Neural cell (in vitro differentiated cells): ENCODE data around the gene HHLA2. TPM values are rescaled to one million over a fixed set of nuclear protein-coding genes. Genes with fewer than 3 reads are reported as not detected.

Experiments
- H2AFZ ChIP-seq: fragments of 200-600, 300-800 bp; sonication (generic), shearing (Covaris generic); 2 replicates; pipeline ENCODE4 v1.6.0; 2014; ENCODE audit warnings: low read depth, mild to moderate bottlenecking, antibody characterized with exemption, low read length, moderate library complexity
- H3F3A ChIP-seq: fragments of 200-600 bp; shearing (Covaris generic); 2 replicates; pipeline ENCODE4 v1.6.1; 2016; ENCODE audit warnings: mild to moderate bottlenecking, moderate library complexity, mixed read lengths, antibody characterized with exemption, low read length; ENCODE audit not compliant: insufficient read depth, poor library complexity, severe bottlenecking
- H3K27ac ChIP-seq: fragments of 200-600, 300-800 bp; sonication (generic), shearing (Covaris generic); 2 replicates; pipeline ENCODE4 v1.5.1; 2014; ENCODE audit warnings: mild to moderate bottlenecking, low read length, moderate library complexity
- H3K27me3 ChIP-seq: fragments of 300-800, 200-600 bp; sonication (generic), shearing (Covaris generic); 2 replicates; pipeline ENCODE4 v1.6.0; 2014; ENCODE audit warnings: mild to moderate bottlenecking, low read depth, low read length, moderate library complexity; ENCODE audit not compliant: insufficient read depth
- H3K36me3 ChIP-seq: fragments of 300-800, 200-600 bp; sonication (generic), shearing (Covaris generic); 2 replicates; pipeline ENCODE4 v1.5.1; 2014; ENCODE audit warnings: mild to moderate bottlenecking, antibody characterized with exemption, low read length, moderate library complexity; ENCODE audit not compliant: insufficient read depth
- H3K4me2 ChIP-seq: fragments of 300-800, 200-600 bp; sonication (generic), shearing (Covaris generic); 2 replicates; pipeline ENCODE4 v1.6.0; 2014; ENCODE audit warnings: mild to moderate bottlenecking, low read length
- H3K4me3 ChIP-seq: fragments of 300-800, 200-600 bp; sonication (generic), shearing (Covaris generic); 2 replicates; pipeline ENCODE4 v1.5.1; 2014; ENCODE audit warnings: mild to moderate bottlenecking, low read length, moderate library complexity
- H3K79me2 ChIP-seq: fragments of 200-600 bp; shearing (Covaris generic); replicated peaks from 2 replicates; pipeline ENCODE4 v1.6.0; 2014; ENCODE audit warnings: mild to moderate bottlenecking, low read length, moderate library complexity; ENCODE audit not compliant: insufficient read depth
- H3K9ac ChIP-seq: fragments of 300-800, 200-600 bp; sonication (generic), shearing (Covaris generic); 2 replicates; pipeline ENCODE4 v1.6.1; 2016; ENCODE audit warnings: mild to moderate bottlenecking, low read length, mixed read lengths
- H3K9me2 ChIP-seq: fragments of 200-600 bp; shearing (Covaris generic); 2 replicates; pipeline ENCODE4 v1.6.1; 2016; ENCODE audit warnings: mild to moderate bottlenecking, low read length, mixed read lengths; ENCODE audit not compliant: insufficient read depth
- H3K9me3 ChIP-seq: fragments of 200-600, 300-800 bp; sonication (generic), shearing (Covaris generic); 2 replicates; pipeline ENCODE4 v1.6.1; 2016; ENCODE audit warnings: mild to moderate bottlenecking, mixed run types, low read length, moderate library complexity, mixed read lengths
- H4K20me1 ChIP-seq: fragments of 200-600 bp; shearing (Covaris generic); 2 replicates; pipeline ENCODE4 v1.6.1; 2016; ENCODE audit warnings: mild to moderate bottlenecking, mixed run types; ENCODE audit not compliant: insufficient read depth
- CTCF ChIP-seq: fragments of 450-650 bp; IDR thresholded peaks from 2 replicates; pipeline ENCODE4 v1.5.1; 2014; ENCODE audit warnings: antibody characterized with exemption, mild to moderate bottlenecking, moderate library complexity; ENCODE audit not compliant: poor library complexity, severe bottlenecking
- EP300 ChIP-seq: fragments of 450-650 bp; conservative IDR thresholded peaks from 2 replicates; pipeline ENCODE4 v1.6.1; 2014; ENCODE audit warnings: antibody characterized with exemption, mild to moderate bottlenecking, moderate library complexity; ENCODE audit not compliant: poor library complexity, severe bottlenecking
- EZH2 ChIP-seq: fragments of 200-600, 300-800 bp; shearing (Covaris generic), sonication (generic); IDR thresholded peaks from 2 replicates; pipeline ENCODE4 v1.6.1; 2014; ENCODE audit warnings: antibody characterized with exemption, low read length, borderline replicate concordance, mild to moderate bottlenecking; ENCODE audit not compliant: insufficient read depth, poor library complexity, severe bottlenecking
- MXI1 ChIP-seq: fragments of 450-650 bp; conservative IDR thresholded peaks from 2 replicates; pipeline ENCODE4 v1.6.1; 2014; ENCODE audit warnings: antibody characterized with exemption, mild to moderate bottlenecking; ENCODE audit not compliant: poor library complexity, severe bottlenecking
- POLR2AphosphoS5 ChIP-seq: IDR thresholded peaks from 2 replicates; pipeline ENCODE4 v1.6.1; 2012
- RAD21 ChIP-seq: fragments of 450-650 bp; conservative IDR thresholded peaks from 2 replicates; pipeline ENCODE4 v1.6.1; 2014; ENCODE audit warnings: antibody characterized with exemption, mild to moderate bottlenecking, moderate library complexity
- REST ChIP-seq: IDR thresholded peaks from 2 replicates; pipeline ENCODE4 v1.6.1; 2012; ENCODE audit warnings: borderline replicate concordance
- SMC3 ChIP-seq: fragments of 450-650 bp; conservative IDR thresholded peaks from 2 replicates; pipeline ENCODE4 v1.6.1; 2014; ENCODE audit warnings: antibody characterized with exemption, mild to moderate bottlenecking, moderate library complexity; ENCODE audit not compliant: poor library complexity
- TAF1 ChIP-seq: IDR thresholded peaks from 2 replicates; pipeline ENCODE4 v1.6.1; 2012; ENCODE audit warnings: low read depth
- polyA plus RNA-seq: library from polyadenylated mRNA; depleted of rRNA; stranded (reverse); fragments of >200 nt; gene quantifications from 2 replicates; pipeline ENCODE4 v1.2.3, GENCODE V29; 2014

HHLA2 gene
- polyA plus RNA-seq, 1 donor from 2014 or later, result not detected

DNA sequence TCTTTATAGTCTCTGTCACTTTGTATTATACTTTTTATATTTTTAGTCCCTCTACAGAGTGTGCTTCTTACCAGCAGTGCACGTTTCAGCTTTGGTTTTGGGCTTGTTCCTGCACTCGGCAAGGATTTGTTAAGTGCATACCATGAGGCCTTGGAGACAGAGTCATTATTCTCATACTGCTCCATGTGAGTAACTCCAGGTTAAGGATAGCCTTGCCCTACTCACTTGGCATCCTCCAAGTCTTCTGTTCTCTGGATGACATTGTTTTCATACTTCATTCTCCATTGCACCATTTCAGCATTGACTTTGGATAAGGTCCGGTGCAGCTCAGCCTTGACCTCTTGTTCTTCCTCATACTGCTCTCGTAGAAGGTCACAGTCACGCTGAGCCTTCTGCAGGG is 117.7 kb downstream of the HHLA2 start:
- H3K79me2 ChIP-seq, result no peaks in the 10 kb centered on the region
- no peak overlapping the region for H3K27ac ChIP-seq
- H3F3A ChIP-seq, result no peaks in the 10 kb centered on the region
- H3K9ac ChIP-seq, result no peak overlapping the region
- no peak overlapping the region for H3K4me3 ChIP-seq
- H3K9me2 ChIP-seq, result no peaks in the 10 kb centered on the region
- TF ChIP-seq SMC3 (no peak), EZH2 (no peak), CTCF (no peak), MXI1 (no peak), RAD21 (no peak), REST (no peak), POLR2AphosphoS5 (no peak), EP300 (no peak), TAF1 (no peak)
- H3K36me3 ChIP-seq, result no peaks in the 10 kb centered on the region
- H3K9me3 ChIP-seq, result no peaks in the 10 kb centered on the region
- H3K27me3 ChIP-seq, result no peaks in the 10 kb centered on the region
- H2AFZ ChIP-seq, result no peak overlapping the region
- no peak overlapping the region for H3K4me2 ChIP-seq
- no peaks in the 10 kb centered on the region for H4K20me1 ChIP-seq

DNA sequence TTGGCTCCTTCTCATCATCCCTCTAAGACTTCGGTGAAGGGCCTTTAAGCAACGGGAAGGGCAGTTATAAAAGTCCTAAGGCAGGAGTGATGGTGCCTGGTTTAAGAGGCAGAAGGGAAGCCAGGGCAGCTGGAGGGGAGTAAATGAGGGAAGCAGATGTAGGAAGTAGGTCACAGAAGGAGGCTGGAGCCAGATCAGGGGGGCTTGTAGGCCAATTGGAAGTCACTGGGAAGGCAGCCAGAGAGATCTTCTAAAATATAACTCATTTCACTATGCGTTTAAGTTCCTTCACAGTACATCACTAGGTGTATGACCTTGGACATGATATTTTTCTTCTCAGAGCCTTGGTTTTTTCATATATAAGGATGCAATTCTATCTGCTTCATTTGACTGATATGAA is 119.3 kb downstream of the HHLA2 start:
- Histone ChIP-seq H4K20me1 (no peaks in the 10 kb centered on the region), H3K4me2 (no peak overlapping the region), H3K4me3 (no peak overlapping the region), H3K27ac (no peak overlapping the region), H3K9me3 (no peaks in the 10 kb centered on the region), H3K36me3 (no peaks in the 10 kb centered on the region), H3K27me3 (no peaks in the 10 kb centered on the region), H3K9ac (no peak overlapping the region), H3K9me2 (no peaks in the 10 kb centered on the region), H3F3A (no peaks in the 10 kb centered on the region), H2AFZ (no peak overlapping the region), H3K79me2 (no peaks in the 10 kb centered on the region)
- TF ChIP-seq POLR2AphosphoS5 (no peak), CTCF (no peak), EP300 (no peak), REST (no peak), EZH2 (no peak), SMC3 (no peak), MXI1 (no peak), TAF1 (no peak), RAD21 (no peak)
